H9 (cell line): Measurements from ENCODE around the gene SUPT6H. TPM values are rescaled to one million over a fixed set of nuclear protein-coding genes. Genes with fewer than 3 reads are reported as not detected.

Experiments used
- DNase-seq: peaks from one replicate; pipeline ENCODE4 v3.0.0-alpha.2; 2017
- H2AFZ ChIP-seq: one replicate; pipeline ENCODE4 v1.6.1; 2013; ENCODE audit warnings: mild to moderate bottlenecking, low read length, control low read depth, moderate library complexity
- H2AK5ac ChIP-seq: 2 replicates; pipeline ENCODE4 v1.6.1; 2013; ENCODE audit warnings: low read length, control low read depth, mixed read lengths; ENCODE audit not compliant: insufficient read length
- H2BK120ac ChIP-seq: one replicate; pipeline ENCODE4 v1.6.1; 2013; ENCODE audit warnings: low read depth, mild to moderate bottlenecking, low read length, control low read depth, inconsistent platforms; ENCODE audit not compliant: poor library complexity, severe bottlenecking
- H2BK12ac ChIP-seq: 2 replicates; pipeline ENCODE4 v1.6.1; 2013; ENCODE audit warnings: low read length, control low read depth, mixed read lengths, low read depth; ENCODE audit not compliant: insufficient read length
- H2BK15ac ChIP-seq: 2 replicates; pipeline ENCODE4 v1.6.1; 2013; ENCODE audit warnings: low read depth, low read length, control low read depth
- H2BK20ac ChIP-seq: one replicate; pipeline ENCODE4 v1.6.1; 2013; ENCODE audit warnings: low read depth, mild to moderate bottlenecking, low read length, control low read depth, inconsistent platforms; ENCODE audit not compliant: poor library complexity, severe bottlenecking
- H2BK5ac ChIP-seq: 2 replicates; pipeline ENCODE4 v1.6.1; 2013; ENCODE audit warnings: low read length, control low read depth, mixed read lengths; ENCODE audit not compliant: insufficient read length
- H3K14ac ChIP-seq: 2 replicates; pipeline ENCODE4 v1.6.1; 2013; ENCODE audit warnings: low read length, control low read depth; ENCODE audit not compliant: insufficient read depth
- H3K18ac ChIP-seq: 2 replicates; pipeline ENCODE4 v1.6.1; 2013; ENCODE audit warnings: low read depth, mild to moderate bottlenecking, mixed read lengths, low read length, control low read depth; ENCODE audit not compliant: insufficient read length
- H3K23ac ChIP-seq: 2 replicates; pipeline ENCODE4 v1.6.1; 2013; ENCODE audit warnings: low read length, control low read depth, mixed read lengths, low read depth; ENCODE audit not compliant: insufficient read length
- H3K23me2 ChIP-seq: 2 replicates; pipeline ENCODE4 v1.6.1; 2013; ENCODE audit warnings: low read depth, mild to moderate bottlenecking, mixed read lengths, low read length, control low read depth; ENCODE audit not compliant: insufficient read length, poor library complexity, severe bottlenecking
- H3K27ac ChIP-seq: 2 replicates; pipeline ENCODE4 v1.5.1; 2013; ENCODE audit warnings: low read length, control low read depth, mixed read lengths, low read depth; ENCODE audit not compliant: insufficient read length
- H3K27me3 ChIP-seq: 2 replicates; pipeline ENCODE4 v1.6.1; 2013; ENCODE audit warnings: low read length, control low read depth, inconsistent platforms; ENCODE audit not compliant: insufficient read depth
- H3K4ac ChIP-seq: 2 replicates; pipeline ENCODE4 v1.6.1; 2013; ENCODE audit warnings: low read depth, mild to moderate bottlenecking, control low read depth, inconsistent platforms, low read length, moderate library complexity
- H3K4me1 ChIP-seq: 2 replicates; pipeline ENCODE4 v1.6.1; 2013; ENCODE audit warnings: low read length, control low read depth, inconsistent platforms; ENCODE audit not compliant: insufficient read depth
- H3K4me2 ChIP-seq: 2 replicates; pipeline ENCODE4 v1.6.1; 2013; ENCODE audit warnings: low read length, control low read depth, mixed read lengths; ENCODE audit not compliant: insufficient read length, insufficient read depth
- H3K56ac ChIP-seq: 2 replicates; pipeline ENCODE4 v1.6.1; 2013; ENCODE audit warnings: low read depth, mild to moderate bottlenecking, mixed read lengths, low read length, control low read depth; ENCODE audit not compliant: insufficient read length
- H3K79me1 ChIP-seq: 2 replicates; pipeline ENCODE4 v1.6.1; 2013; ENCODE audit warnings: low read depth, mild to moderate bottlenecking, moderate library complexity, low read length, control low read depth, inconsistent platforms; ENCODE audit not compliant: insufficient read depth, poor library complexity, severe bottlenecking
- H3K79me2 ChIP-seq: 2 replicates; pipeline ENCODE4 v1.6.1; 2013; ENCODE audit warnings: low read length, control low read depth, inconsistent platforms; ENCODE audit not compliant: insufficient read depth
- H3K9ac ChIP-seq: 2 replicates; pipeline ENCODE4 v1.6.1; 2013; ENCODE audit warnings: low read length, control low read depth, mixed read lengths; ENCODE audit not compliant: insufficient read length; ENCODE audit errors: extremely low read depth
- H3K9me3 ChIP-seq: one replicate; pipeline ENCODE4 v1.6.1; 2013; ENCODE audit warnings: low read depth, low read length, inconsistent platforms; ENCODE audit not compliant: control insufficient read depth
- H3T11ph ChIP-seq: one replicate; pipeline ENCODE4 v1.6.1; 2013; ENCODE audit warnings: mild to moderate bottlenecking, low read length, control low read depth, inconsistent platforms
- H4K20me1 ChIP-seq: one replicate; pipeline ENCODE4 v1.6.1; 2013; ENCODE audit not compliant: control insufficient read depth, insufficient read length, insufficient read depth
- H4K5ac ChIP-seq: 2 replicates; pipeline ENCODE4 v1.6.1; 2013; ENCODE audit warnings: low read depth, mild to moderate bottlenecking, mixed read lengths, low read length, control low read depth; ENCODE audit not compliant: insufficient read length
- H4K8ac ChIP-seq: replicated peaks from 2 replicates; pipeline ENCODE4 v1.6.1; 2013; ENCODE audit warnings: low read length, control low read depth, mixed read lengths, low read depth; ENCODE audit not compliant: insufficient read length
- H4K91ac ChIP-seq: 2 replicates; pipeline ENCODE4 v1.6.1; 2013; ENCODE audit warnings: low read depth, mild to moderate bottlenecking, moderate library complexity, mixed read lengths, low read length, control low read depth; ENCODE audit not compliant: insufficient read length
- H3K27ac Mint-ChIP-seq, 3 experiments: 2 replicates in 2 of 3; 3 replicates in 1 of 3; pipeline ENCODE4 v1.8.0; 2020 to 2021; ENCODE audit warnings: mixed read lengths in 3 of 3, mild to moderate bottlenecking in 1 of 3, moderate library complexity in 1 of 3
- H3K27me3 Mint-ChIP-seq: 2 replicates; pipeline ENCODE4 v1.8.0; 2021; ENCODE audit warnings: low read depth, mild to moderate bottlenecking, moderate library complexity, mixed read lengths
- H3K36me3 Mint-ChIP-seq, 3 experiments: 2 replicates in 2 of 3; 3 replicates in 1 of 3; pipeline ENCODE4 v1.8.0; 2020 to 2021; ENCODE audit warnings: low read depth in 3 of 3, mixed read lengths in 3 of 3; ENCODE audit not compliant: insufficient read depth in 1 of 3
- H3K4me1 Mint-ChIP-seq, 2 experiments: 2 replicates each; pipeline ENCODE4 v1.8.0; 2020; ENCODE audit warnings: mixed read lengths in 2 of 2
- H3K4me3 Mint-ChIP-seq, 2 experiments: 2 replicates in 1 of 2; 3 replicates in 1 of 2; pipeline ENCODE4 v1.8.0; 2020 to 2021; ENCODE audit warnings: mild to moderate bottlenecking in 2 of 2, mixed read lengths in 2 of 2, moderate library complexity in 1 of 2
- H3K9me3 Mint-ChIP-seq, 2 experiments: 2 replicates in 1 of 2; 3 replicates in 1 of 2; pipeline ENCODE4 v1.8.0; 2020; ENCODE audit warnings: mild to moderate bottlenecking in 2 of 2, mixed read lengths in 2 of 2, moderate library complexity in 1 of 2
- WGBS: extraction: QIAGEN DNeasy Blood & Tissue Kit; methylation state at CpG from one replicate; pipeline ENCODE4 v1.1.7; 2013; ENCODE audit warnings: missing lambda C conversion rate, low lambda C conversion rate, mixed read lengths; ENCODE audit not compliant: insufficient read length; ENCODE audit errors: extremely low coverage; 5-methylcytosine and 5-hydroxymethylcytosine counted together
- total RNA-seq: library from RNA; stranded (reverse); gene quantifications from 2 replicates; pipeline ENCODE4 v1.2.1, GENCODE V29; 2021
- TF ChIP-seq, protein P1 (sequence below): fragments of 200-600 bp; sonication (generic); conservative IDR thresholded peaks from 3 replicates; pipeline ENCODE4 v1.8.0; 2021; ENCODE audit warnings: antibody characterized with exemption, mild to moderate bottlenecking

SUPT6H gene
- total RNA-seq, 1 experiment from 2014 or later = 85.8 TPM

GRCh38 chr17:28623696-28624095 lies 38.3 kb upstream of the SUPT6H start:
- Histone ChIP-seq H3K56ac (no peak overlapping the region), H2AK5ac (no peak overlapping the region)
- no peaks in the 10 kb centered on the region; the same call in 1 of the 2 replicates for H3K27me3 Mint-ChIP-seq

More at GRCh38 chr17:28623696-28624095, 38.3 kb upstream of the SUPT6H start:
- Histone ChIP-seq H3K4me1 (no peaks in the 10 kb centered on the region), H4K20me1 (no peaks in the 10 kb centered on the region), H4K5ac (no peak overlapping the region), H2BK5ac (no peak overlapping the region), H3K4ac (no peak overlapping the region), H3K79me1 (no peaks in the 10 kb centered on the region), H2BK12ac (no peak overlapping the region), H3K27ac (no peak overlapping the region), H3K23ac (no peak overlapping the region), H3K4me2 (no peak overlapping the region), H3K18ac (no peak overlapping the region), H3K9me3 (no peaks in the 10 kb centered on the region), H2BK120ac (no peak overlapping the region), H3K27me3 (no peaks in the 10 kb centered on the region), H3K14ac (no peak overlapping the region), H3K79me2 (no peaks in the 10 kb centered on the region), H4K91ac (no peak overlapping the region), H2BK20ac (no peak overlapping the region), H3T11ph (no peak overlapping the region), H2BK15ac (no peak overlapping the region), H3K23me2 (no peaks in the 10 kb centered on the region), H3K9ac (no peak overlapping the region), H4K8ac (no peak overlapping the region), H2AFZ (no peak overlapping the region)
- Mint-ChIP-seq H3K27ac (no peak overlapping the region), H3K9me3 (no peaks in the 10 kb centered on the region), H3K4me1 (no peaks in the 10 kb centered on the region), H3K4me3 (no peak overlapping the region), H3K36me3 (peaks cover 54 to 90% (median 82%) of the 10 kb centered on the region in 3 experiments; a peak in 6 of 7 replicates)
- TF ChIP-seq, protein P1, sequence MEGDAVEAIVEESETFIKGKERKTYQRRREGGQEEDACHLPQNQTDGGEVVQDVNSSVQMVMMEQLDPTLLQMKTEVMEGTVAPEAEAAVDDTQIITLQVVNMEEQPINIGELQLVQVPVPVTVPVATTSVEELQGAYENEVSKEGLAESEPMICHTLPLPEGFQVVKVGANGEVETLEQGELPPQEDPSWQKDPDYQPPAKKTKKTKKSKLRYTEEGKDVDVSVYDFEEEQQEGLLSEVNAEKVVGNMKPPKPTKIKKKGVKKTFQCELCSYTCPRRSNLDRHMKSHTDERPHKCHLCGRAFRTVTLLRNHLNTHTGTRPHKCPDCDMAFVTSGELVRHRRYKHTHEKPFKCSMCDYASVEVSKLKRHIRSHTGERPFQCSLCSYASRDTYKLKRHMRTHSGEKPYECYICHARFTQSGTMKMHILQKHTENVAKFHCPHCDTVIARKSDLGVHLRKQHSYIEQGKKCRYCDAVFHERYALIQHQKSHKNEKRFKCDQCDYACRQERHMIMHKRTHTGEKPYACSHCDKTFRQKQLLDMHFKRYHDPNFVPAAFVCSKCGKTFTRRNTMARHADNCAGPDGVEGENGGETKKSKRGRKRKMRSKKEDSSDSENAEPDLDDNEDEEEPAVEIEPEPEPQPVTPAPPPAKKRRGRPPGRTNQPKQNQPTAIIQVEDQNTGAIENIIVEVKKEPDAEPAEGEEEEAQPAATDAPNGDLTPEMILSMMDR = no peak
- no peak for DNase-seq
- WGBS = no CpG with 5 or more reads among the region's 4 CpGs
